ENCODE results near the gene ABCC2.

GRCh38 chr10:99742701-99743100 is 39.7 kb upstream of the ABCC2 start:
- TF ChIP-seq EZH2phosphoT487 (IDR thresholded peaks at IDR 0.05; ENCODE audit: insufficient read depth, low read depth), result no peak
- TF ChIP-seq EZH2 (IDR thresholded peaks at IDR 0.05; ENCODE audit: insufficient read depth, poor library complexity, severe bottlenecking), result no peak
